HS-5 (cell line): ENCODE data around the gene C21orf91.

Experiments used
- DNase-seq: peaks from one replicate; pipeline ENCODE4 v3.0.0-alpha.2; 2012; ENCODE audit warnings: low read depth

Gene C21orf91

DNA sequence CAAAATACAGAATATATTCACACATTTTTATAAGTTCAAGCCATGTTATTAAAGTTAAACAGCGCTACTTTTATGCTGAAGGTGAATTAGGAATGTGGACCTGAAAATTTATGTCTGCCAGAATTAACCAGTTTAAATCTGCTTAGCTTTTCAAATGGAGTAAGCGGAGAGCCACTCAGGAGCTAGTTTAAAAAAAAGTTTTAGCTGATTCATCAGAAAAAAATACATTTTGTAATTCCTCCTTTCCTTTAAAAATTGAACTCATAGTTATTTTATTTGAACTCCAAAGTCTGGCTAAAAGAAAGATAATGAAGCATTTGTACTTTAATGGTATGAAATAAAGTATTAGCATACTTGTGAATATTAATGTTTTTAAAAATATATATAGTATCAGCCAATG, 21.2 kb downstream of the C21orf91 start:
- DNase-seq = no peak

DNA sequence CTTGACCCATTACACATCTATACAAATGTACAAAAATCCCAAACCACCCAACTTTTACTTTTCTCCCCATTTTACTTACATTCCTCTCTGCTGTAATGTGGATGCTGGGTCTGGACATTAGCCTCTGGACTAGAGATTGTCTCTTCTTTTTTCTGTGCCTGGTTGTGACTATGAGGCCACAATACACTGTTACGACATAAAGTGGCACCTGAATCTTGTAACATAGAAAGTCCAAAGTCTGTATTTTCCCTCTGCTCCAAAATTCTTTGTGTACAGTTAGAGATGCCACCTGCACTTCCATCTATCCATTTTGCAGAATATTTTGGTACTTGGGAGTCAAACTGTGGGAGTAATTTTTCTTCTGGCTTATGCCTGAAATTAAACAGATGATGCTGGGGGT, 22.7 kb downstream of the C21orf91 start:
- no peak for DNase-seq

DNA sequence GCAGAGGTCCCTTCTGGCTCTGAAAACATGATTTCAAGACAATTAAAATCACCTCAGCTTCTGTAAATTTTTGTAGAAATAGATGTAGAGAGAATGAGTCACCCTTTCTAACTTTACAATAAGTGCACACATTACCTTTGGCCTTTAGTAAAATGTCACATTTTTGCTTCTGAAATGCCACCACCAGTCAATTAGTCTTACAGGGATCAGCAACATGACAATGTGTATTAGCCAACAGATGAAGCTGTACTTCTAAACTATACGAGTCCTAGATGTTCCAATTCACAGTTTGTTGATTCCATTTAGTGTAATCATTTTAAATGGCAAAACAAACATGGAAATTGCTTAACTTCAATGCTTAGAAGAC, 23.1 kb downstream of the C21orf91 start:
- DNase-seq = no peak

DNA sequence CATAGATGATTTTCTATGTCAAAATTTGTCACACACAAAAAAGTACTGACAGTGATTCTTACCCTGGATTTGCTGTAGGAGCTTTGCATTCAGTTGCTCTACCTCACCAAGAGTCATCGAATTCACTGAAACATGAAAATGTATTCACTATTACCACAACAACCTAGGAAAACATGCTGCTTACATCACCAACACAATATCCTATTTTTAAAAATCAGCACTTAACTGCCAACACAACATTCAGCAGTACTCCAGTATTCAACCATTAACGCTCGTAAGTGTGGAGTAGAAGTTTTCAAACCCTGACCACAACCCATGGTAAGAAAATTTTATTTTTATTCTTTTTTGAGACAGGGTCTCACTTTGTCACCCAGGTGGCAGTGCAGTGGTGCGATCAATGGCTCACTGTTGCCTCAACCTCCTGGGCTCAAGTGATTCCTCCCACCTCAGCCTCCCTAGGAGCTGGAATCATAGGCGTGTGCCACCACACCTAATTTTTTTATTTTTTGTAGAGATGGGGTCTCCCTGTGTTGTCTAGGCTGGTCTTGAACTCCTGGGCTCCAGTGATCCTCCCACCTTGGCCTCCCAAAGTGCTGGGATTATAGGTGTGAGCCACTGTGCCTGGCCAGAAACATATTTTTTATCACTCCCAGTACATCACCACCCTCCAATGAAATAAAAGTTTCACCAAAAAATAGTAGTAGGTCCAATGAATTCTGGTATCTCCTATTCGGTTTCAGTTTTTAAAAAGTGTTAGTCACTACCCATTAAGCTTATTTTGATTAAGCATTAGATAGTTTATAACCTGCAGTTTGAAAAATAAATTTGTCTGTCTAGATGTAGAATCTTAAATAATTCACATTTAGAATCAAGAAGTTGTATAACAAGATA, 23.8 kb downstream of the C21orf91 start:
- no peak for DNase-seq

DNA sequence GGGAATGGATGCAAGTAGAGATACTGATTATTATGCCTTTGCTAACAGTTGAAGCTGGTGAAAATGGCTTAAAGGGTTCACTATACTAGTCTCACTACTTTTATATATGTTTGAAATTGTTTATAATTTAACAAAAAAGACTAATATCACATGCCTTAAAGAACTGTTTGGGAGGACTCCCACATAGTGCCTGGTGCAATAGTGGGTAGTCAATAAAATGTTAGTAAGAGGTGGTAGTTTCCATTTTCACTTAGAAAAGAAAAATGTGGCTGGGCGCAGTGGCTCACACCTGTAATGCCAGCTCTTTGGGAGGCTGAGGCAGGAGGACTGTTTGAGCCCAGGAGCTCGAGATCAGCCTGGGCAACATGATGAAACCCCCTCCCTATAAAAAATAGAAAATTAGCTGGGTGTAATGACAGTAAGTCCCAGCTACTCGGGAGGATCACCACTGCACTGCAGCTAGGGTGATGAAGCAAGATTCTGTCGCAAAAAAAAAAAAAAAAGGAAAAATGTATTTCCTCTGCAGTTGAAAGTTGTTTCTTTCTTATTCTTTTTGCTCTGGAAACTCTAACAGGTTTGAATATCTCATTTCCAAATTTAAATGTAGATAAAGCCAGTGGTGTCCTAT, 24.5 kb downstream of the C21orf91 start:
- DNase-seq = no peak

DNA sequence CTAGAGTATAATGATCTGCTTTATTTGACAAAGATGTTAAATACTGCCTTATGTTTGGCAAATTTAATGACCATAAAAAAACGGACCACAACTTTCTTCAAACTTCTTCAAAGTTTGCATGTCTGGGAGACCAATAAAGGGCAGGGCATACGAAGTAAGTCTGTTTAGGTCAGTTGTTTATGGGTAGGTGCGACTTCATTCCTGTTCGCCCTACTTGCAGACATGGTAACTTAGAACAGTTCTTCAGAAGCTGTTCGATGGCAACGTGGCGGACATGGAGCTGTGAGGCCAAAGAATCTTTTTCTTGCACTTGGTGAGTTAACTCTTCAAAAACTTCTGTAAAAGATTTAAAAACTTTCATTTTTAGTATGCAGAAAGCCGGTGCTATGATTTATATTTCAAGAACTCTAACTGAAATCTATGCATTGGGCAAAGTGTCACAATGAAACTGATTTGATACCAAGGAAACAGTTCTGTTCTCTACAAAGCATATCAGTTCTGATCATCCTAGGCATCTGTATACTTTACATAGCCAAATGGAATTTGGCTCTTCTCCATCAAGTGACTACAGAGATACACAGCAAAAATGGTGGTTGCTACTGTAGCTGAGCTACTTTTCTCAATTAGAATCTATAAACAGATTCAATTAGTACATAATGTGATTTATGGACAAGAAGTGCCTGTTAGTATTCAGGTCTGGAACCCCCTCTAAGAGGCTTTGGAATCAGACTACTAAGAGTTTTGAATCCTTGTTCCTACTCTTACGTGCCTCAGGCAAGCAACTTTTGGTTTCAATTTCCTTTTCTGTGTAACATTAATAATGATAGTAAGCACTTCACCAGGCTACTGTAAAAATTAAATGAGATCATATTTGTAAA, 25.7 kb downstream of the C21orf91 start:
- no peak for DNase-seq

DNA sequence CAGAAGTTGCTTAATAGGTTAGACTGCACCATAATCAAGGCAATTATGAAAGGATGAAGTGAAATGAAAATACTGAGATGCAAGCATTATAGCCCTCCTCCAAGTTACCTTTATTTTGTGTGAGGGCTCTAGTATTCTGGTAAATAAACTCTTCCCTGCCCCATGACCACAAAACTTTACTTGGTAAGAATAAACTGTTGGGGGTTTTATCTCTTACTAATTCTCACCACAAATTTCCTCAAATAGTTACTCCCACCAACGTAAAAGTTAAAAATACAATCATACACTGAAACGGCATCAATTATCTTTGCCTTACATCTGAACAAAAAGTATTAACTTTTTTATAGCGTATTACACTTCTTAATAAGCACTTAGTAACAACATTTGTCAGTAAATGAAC, 29.5 kb downstream of the C21orf91 start:
- DNase-seq = no peak

DNA sequence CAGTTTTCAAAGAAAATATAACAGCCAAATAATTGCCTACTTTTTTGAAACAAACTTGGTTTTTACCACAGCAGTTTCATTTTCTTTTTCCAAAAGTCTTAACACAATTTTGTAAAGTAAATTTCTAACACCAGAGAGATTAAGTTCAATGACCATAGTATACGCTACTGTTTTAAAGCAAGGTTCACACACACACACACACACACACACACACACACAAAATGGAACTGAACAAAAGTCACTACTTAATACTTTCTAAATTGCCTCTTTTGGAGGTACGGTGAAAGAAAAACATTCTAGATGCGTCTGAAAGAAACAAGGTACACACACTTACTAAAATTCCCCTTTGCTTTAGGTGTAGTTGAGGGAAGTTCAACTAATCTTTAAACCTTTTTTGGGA, 30.1 kb downstream of the C21orf91 start:
- DNase-seq = no peak

DNA sequence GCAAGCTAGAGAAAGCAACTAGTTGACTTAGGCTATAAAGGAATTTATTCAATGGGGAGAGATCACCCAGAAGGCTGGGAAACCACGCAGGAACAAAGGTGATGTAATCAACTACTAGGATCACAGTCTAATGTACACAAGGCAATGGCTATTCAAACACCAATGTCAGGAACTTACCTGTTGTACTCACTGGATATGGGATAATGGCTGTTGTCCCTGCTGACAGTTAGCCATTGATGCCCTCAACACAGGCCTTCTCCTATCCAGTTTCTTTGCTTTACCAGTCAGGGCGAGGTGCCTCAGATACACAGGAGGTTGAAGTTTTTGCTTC, 32.3 kb downstream of the C21orf91 start:
- no peak for DNase-seq

DNA sequence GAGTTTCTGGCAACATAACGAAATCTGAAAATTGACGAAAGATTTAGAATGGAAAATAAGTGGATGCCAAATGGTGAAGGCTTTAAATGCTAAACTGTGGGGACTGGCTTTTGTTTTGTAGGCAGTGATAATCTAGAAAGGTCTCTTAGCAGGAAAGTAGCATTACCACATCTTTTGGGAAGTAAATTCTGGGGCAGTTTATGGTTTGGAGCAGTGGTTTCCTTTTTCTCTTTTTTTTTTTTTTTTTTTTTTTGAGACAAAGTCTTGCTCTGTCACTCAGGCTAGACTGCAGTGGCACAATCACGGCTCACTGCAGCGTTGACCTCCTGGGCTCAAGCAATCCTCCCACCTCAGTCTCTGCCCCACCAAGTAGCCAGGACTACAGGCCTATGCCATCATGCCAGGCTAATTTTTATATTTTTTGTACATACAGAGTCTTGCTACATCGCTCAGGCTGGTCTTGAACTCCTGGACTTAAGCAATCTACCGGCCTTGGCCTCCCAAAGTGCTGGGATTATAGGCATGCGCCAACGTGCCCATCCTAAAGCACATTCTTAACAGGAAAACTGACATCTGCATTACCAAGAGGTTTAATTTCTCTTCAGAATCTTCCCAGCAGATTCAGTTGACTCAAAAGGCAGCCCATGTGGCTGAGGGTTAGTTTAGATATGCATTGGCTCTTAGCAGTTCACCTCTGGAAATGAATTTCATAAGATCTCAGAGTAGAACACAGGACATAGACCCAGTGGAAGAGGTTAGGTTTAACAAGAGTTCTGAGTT, 32.9 kb downstream of the C21orf91 start:
- DNase-seq = no peak

DNA sequence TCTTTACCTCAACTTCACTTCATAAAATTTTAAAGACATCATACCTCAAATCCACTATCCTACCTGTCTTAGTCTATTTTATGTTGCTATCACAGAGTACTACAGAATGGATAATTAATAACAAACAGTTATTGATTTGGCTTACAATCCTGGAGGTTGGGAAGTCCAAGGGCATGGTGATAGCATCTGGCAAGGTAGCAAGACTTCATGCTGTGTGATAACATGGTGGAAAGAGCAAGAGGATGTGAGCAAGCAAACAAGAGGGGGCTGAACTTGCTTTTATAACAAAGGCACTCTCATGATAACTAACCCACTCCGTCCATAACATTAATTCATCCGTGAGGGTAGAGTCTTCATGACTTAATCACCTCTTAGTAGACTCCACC, 33.8 kb downstream of the C21orf91 start:
- DNase-seq = no peak

DNA sequence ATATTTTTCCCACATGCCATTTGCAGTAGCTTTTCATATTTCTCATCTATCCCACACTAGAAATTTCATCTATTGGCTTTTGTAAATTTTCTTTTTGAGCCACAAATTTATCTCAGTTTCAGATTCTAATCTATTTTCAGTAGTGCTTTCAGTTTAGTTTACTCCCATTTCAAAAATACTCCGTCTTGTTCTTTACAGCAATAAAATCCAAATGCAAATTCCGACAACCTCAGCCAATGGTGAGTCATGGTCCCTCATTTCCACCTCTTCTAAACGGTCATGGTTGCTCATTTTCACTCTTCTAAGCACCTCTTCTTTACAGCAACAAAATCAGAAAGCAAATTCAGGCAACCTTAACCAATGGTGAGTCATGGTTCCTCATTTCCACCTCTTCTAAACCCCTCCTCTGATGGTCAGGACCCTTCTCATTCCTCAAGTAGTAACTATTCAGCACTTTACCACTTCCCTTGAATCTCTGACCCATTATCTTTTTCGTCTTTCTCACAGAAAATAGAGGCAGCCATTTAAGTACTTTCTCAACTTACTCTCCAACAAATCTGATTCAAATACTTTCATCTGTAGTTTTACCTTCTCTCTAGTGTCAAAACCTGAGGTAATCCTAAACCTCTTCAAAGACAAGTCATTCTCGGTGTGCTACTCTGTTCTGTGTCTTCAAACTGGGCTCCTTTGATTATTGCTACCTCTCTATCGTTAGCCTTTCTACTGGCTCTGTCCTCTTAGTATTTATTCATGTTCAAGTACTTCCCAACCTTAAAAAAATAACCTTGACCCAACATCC, 34.4 kb downstream of the C21orf91 start:
- no peak for DNase-seq

DNA sequence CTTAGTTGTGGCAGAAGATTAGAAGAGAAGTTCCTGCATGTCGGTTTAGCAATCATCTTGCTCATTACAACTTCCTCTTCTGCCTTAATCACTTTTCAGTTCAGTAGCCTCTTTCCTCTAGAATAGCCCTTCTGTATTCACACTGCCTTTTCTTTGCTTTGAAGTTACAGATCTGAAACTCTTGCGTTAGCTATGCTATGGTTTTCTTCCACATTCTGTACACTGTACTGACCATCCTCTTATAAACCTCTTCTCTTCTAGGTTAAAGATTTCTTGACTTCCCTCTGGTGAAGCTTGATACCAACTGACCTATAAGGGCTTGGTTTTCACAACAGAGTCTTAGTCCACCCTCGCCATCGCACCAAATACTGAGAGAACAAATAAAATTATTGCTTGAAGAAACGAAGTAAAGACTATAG, 35.0 kb downstream of the C21orf91 start:
- DNase-seq = no peak

DNA sequence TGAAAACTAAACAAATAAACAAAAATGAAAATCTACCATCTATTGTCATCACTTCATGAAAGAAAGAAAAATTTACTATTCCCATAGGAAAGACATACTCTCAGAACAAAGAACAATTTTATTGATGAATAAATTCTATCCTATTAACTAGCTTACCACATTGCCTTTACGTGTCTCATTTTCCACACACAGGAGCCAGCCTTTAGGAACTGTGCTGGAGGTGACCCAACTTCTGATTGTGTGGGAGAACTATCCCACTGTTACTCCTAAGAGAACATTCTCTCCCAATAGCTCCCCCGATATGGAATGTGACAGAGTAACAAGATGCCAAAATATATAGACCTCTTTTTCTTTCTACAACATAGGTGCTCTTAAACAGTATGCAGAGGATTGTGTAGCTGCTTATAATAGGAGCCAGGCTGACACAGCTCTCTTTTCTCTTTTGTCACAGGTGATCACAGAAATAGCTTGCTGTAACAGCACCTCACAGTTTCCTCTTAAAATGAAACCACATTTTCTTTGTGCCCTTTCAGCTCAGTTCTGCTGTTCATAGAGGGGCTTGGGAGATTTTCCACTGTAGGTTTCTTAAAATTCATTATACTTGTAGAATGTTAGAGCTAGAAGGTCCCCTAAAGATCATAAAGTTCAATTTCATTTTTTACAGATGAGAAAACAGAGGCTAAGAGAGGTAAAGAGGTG, 35.5 kb downstream of the C21orf91 start:
- no peak for DNase-seq

DNA sequence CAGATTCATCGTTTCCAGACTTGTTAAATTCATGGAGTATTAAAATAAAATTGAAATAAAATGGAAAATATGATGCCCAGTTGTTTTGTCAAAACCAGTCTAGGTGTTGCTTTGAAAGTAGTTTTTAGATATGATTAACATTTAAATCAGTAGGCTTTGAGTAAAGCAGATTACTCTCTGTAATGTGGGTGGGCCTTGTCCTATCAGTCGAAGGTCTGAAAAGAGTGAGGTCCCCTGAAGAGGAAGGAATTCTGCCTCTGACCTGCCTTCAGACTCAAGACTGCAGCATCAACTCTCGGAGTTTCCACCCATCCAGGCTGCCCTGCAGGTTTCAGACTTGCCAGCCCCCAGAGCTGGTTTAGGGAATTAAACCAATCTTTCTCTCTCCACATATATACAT, 36.2 kb downstream of the C21orf91 start:
- DNase-seq = no peak

DNA sequence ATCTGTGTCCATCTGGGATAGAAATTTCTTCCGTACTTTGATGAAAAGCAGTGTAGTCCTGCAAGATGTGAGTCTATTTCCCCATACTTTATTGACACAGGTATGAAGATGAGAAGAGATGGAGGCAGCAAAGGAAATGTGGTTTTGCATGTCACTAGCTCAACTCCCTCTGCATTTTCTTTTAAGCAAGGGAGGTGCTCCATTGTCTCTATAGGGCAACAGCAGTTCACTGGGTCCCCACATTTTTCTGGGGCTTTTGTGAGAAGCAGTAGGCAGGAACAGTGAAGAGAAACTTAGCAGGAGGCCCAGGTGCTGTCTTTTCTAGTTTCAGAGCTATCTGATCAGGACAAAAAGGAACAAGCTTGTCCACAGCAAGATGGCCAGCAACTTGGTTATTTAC, 37.1 kb downstream of the C21orf91 start:
- DNase-seq = no peak

DNA sequence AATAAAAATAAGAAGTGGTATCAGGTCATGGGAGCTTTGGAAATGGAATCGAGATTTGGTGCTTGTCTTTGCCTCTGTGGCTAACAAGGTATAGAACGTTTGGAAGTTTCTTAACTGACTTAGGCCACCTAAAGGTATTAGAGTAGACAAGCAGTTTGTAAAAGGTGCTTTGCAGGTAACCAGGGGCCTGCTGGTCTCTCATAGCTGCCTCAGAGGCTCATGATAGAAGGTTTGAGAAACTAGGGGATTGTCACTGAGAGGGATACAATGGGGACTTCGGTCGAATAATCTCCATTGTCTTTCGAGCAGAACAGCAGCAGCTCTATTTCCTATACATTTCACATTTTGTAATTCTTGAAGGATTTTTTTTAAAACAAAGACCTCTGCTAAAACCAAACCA, 37.6 kb downstream of the C21orf91 start:
- DNase-seq = no peak

DNA sequence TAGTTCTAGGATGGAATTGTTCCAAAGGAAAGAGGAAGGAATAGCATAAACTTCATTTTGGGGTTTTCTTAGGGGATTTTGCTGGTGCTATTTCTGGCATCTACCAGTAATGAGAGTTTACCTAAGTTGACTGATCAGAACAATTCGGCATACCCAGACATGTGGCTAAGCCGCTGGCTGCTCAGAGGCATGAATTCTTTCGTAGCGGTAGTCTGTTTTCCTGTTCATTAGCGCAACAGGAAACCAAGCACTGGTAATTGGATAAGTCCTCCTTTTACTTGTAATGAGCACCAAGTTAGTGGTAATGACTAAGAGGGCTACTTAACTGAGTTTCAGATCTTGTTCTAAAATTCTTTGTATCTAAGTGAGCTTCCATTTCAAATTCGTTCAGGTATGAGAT, 38.6 kb downstream of the C21orf91 start:
- no peak for DNase-seq

DNA sequence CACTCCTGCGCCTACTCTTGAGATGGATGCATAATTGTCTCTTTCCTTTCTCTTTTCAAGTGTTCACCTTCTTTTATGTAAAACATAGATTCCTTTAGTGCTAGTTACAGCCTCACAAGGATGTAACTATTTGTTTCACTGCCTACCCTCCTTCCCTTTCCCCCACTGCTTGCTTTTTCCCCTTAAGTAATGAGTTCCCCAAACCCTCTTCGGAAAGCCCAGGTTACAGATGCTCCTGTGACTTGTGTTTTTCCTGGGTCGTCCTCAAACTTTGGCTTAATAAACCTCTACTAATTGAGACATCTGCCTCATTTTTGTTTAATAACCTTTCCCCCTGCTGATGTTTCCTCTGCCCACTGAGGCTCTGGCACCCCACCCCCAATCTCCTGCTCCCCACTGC, 39.2 kb downstream of the C21orf91 start:
- DNase-seq = no peak

DNA sequence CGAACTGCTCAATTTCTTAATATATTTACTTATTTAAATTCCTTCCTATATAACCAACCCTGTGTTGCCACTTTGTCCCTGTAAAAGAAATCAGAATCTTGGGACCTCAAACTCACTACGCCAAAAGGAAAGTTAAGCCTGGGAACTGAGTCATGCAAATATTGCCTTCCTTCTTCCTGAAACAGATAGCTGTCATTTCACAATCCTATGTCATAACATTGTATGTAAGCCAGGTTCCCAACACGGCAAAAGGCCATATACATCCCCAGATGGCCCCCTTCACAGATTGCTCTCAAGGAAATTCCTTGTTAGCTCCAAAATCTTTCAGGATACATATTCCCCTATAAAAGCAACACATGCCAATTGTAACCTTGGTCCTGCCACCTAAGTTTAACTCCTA, 39.7 kb downstream of the C21orf91 start:
- no peak for DNase-seq
